Activated naive CD8-positive, alpha-beta T cell treated with anti-CD3 and anti-CD28 coated beads, Interleukin-2, amount 50 U/mL, for 16 hours (primary cell): Measurements from ENCODE around the gene BEST1.
"Not testable (repeated sequence)": the region's sequence is repeated elsewhere in the genome, so short reads cannot be mapped to it uniquely, and the experiment has no call there.

Experiments
- DNase-seq: peaks from one replicate; pipeline ENCODE4 v3.0.0-alpha.2; 2020; ENCODE audit warnings: low read depth, low spot score

BEST1 gene

GRCh38 chr11:61963282-61964057 is 13.3 kb downstream of the BEST1 start:
- DNase-seq = no peak

- no peak for DNase-seq
These were observed 14.0 kb downstream of the BEST1 start for GRCh38 chr11:61964058-61964665.

- not testable (repeated sequence) for DNase-seq
These were observed 14.6 kb downstream of the BEST1 start for GRCh38 chr11:61964666-61965271.

GRCh38 chr11:61966734-61967115 is 16.6 kb downstream of the BEST1 start:
- DNase-seq = no peak

- DNase-seq = peak; percentile 61
These were observed 17.2 kb downstream of the BEST1 start, which contains the start of gene FTH1 for GRCh38 chr11:61967116-61967923. TSS of gene FTH1 (minus strand) at chr11:61967634. CDS start at chr11:61967425, 209 bp downstream.

- no peak for DNase-seq
These were observed 18.0 kb downstream of the BEST1 start for GRCh38 chr11:61967924-61968757.

- DNase-seq = no peak
These were observed 18.7 kb downstream of the BEST1 start for GRCh38 chr11:61968758-61969390.

- no peak for DNase-seq
These were observed 19.2 kb downstream of the BEST1 start for GRCh38 chr11:61969391-61969758.

GRCh38 chr11:61969838-61970662 is 19.9 kb downstream of the BEST1 start:
- DNase-seq = no peak

GRCh38 chr11:61971248-61972111 is 21.3 kb downstream of the BEST1 start:
- DNase-seq = no peak

GRCh38 chr11:61972112-61972671 is 22.0 kb downstream of the BEST1 start:
- no peak for DNase-seq

GRCh38 chr11:61972672-61973475 is 22.7 kb downstream of the BEST1 start:
- DNase-seq = no peak

- DNase-seq = no peak
These were observed 23.5 kb downstream of the BEST1 start for GRCh38 chr11:61973476-61974162.

GRCh38 chr11:61974766-61975631 is 24.8 kb downstream of the BEST1 start:
- DNase-seq = no peak

GRCh38 chr11:61975638-61976419 is 25.7 kb downstream of the BEST1 start:
- no peak for DNase-seq
